Neural cell (in vitro differentiated cells): ENCODE data around the gene MON1A. TPM values are rescaled to one million over a fixed set of nuclear protein-coding genes. Genes with fewer than 3 reads are reported as not detected.

Experiments
- H2AFZ ChIP-seq: fragments of 200-600, 300-800 bp; sonication (generic), shearing (Covaris generic); 2 replicates; pipeline ENCODE4 v1.6.0; 2014; ENCODE audit warnings: low read depth, mild to moderate bottlenecking, antibody characterized with exemption, low read length, moderate library complexity
- H3F3A ChIP-seq: fragments of 200-600 bp; shearing (Covaris generic); 2 replicates; pipeline ENCODE4 v1.6.1; 2016; ENCODE audit warnings: mild to moderate bottlenecking, moderate library complexity, mixed read lengths, antibody characterized with exemption, low read length; ENCODE audit not compliant: insufficient read depth, poor library complexity, severe bottlenecking
- H3K27ac ChIP-seq: fragments of 200-600, 300-800 bp; sonication (generic), shearing (Covaris generic); 2 replicates; pipeline ENCODE4 v1.5.1; 2014; ENCODE audit warnings: mild to moderate bottlenecking, low read length, moderate library complexity
- H3K27me3 ChIP-seq: fragments of 300-800, 200-600 bp; sonication (generic), shearing (Covaris generic); 2 replicates; pipeline ENCODE4 v1.6.0; 2014; ENCODE audit warnings: mild to moderate bottlenecking, low read depth, low read length, moderate library complexity; ENCODE audit not compliant: insufficient read depth
- H3K36me3 ChIP-seq: fragments of 300-800, 200-600 bp; sonication (generic), shearing (Covaris generic); 2 replicates; pipeline ENCODE4 v1.5.1; 2014; ENCODE audit warnings: mild to moderate bottlenecking, antibody characterized with exemption, low read length, moderate library complexity; ENCODE audit not compliant: insufficient read depth
- H3K4me2 ChIP-seq: fragments of 300-800, 200-600 bp; sonication (generic), shearing (Covaris generic); 2 replicates; pipeline ENCODE4 v1.6.0; 2014; ENCODE audit warnings: mild to moderate bottlenecking, low read length
- H3K4me3 ChIP-seq: fragments of 300-800, 200-600 bp; sonication (generic), shearing (Covaris generic); 2 replicates; pipeline ENCODE4 v1.5.1; 2014; ENCODE audit warnings: mild to moderate bottlenecking, low read length, moderate library complexity
- H3K79me2 ChIP-seq: fragments of 200-600 bp; shearing (Covaris generic); replicated peaks from 2 replicates; pipeline ENCODE4 v1.6.0; 2014; ENCODE audit warnings: mild to moderate bottlenecking, low read length, moderate library complexity; ENCODE audit not compliant: insufficient read depth
- H3K9ac ChIP-seq: fragments of 300-800, 200-600 bp; sonication (generic), shearing (Covaris generic); 2 replicates; pipeline ENCODE4 v1.6.1; 2016; ENCODE audit warnings: mild to moderate bottlenecking, low read length, mixed read lengths
- H3K9me2 ChIP-seq: fragments of 200-600 bp; shearing (Covaris generic); 2 replicates; pipeline ENCODE4 v1.6.1; 2016; ENCODE audit warnings: mild to moderate bottlenecking, low read length, mixed read lengths; ENCODE audit not compliant: insufficient read depth
- H3K9me3 ChIP-seq: fragments of 200-600, 300-800 bp; sonication (generic), shearing (Covaris generic); 2 replicates; pipeline ENCODE4 v1.6.1; 2016; ENCODE audit warnings: mild to moderate bottlenecking, mixed run types, low read length, moderate library complexity, mixed read lengths
- H4K20me1 ChIP-seq: fragments of 200-600 bp; shearing (Covaris generic); 2 replicates; pipeline ENCODE4 v1.6.1; 2016; ENCODE audit warnings: mild to moderate bottlenecking, mixed run types; ENCODE audit not compliant: insufficient read depth
- CTCF ChIP-seq: fragments of 450-650 bp; IDR thresholded peaks from 2 replicates; pipeline ENCODE4 v1.5.1; 2014; ENCODE audit warnings: antibody characterized with exemption, mild to moderate bottlenecking, moderate library complexity; ENCODE audit not compliant: poor library complexity, severe bottlenecking
- EP300 ChIP-seq: fragments of 450-650 bp; conservative IDR thresholded peaks from 2 replicates; pipeline ENCODE4 v1.6.1; 2014; ENCODE audit warnings: antibody characterized with exemption, mild to moderate bottlenecking, moderate library complexity; ENCODE audit not compliant: poor library complexity, severe bottlenecking
- EZH2 ChIP-seq: fragments of 200-600, 300-800 bp; shearing (Covaris generic), sonication (generic); IDR thresholded peaks from 2 replicates; pipeline ENCODE4 v1.6.1; 2014; ENCODE audit warnings: antibody characterized with exemption, low read length, borderline replicate concordance, mild to moderate bottlenecking; ENCODE audit not compliant: insufficient read depth, poor library complexity, severe bottlenecking
- MXI1 ChIP-seq: fragments of 450-650 bp; conservative IDR thresholded peaks from 2 replicates; pipeline ENCODE4 v1.6.1; 2014; ENCODE audit warnings: antibody characterized with exemption, mild to moderate bottlenecking; ENCODE audit not compliant: poor library complexity, severe bottlenecking
- POLR2AphosphoS5 ChIP-seq: IDR thresholded peaks from 2 replicates; pipeline ENCODE4 v1.6.1; 2012
- RAD21 ChIP-seq: fragments of 450-650 bp; conservative IDR thresholded peaks from 2 replicates; pipeline ENCODE4 v1.6.1; 2014; ENCODE audit warnings: antibody characterized with exemption, mild to moderate bottlenecking, moderate library complexity
- REST ChIP-seq: IDR thresholded peaks from 2 replicates; pipeline ENCODE4 v1.6.1; 2012; ENCODE audit warnings: borderline replicate concordance
- SMC3 ChIP-seq: fragments of 450-650 bp; conservative IDR thresholded peaks from 2 replicates; pipeline ENCODE4 v1.6.1; 2014; ENCODE audit warnings: antibody characterized with exemption, mild to moderate bottlenecking, moderate library complexity; ENCODE audit not compliant: poor library complexity
- TAF1 ChIP-seq: IDR thresholded peaks from 2 replicates; pipeline ENCODE4 v1.6.1; 2012; ENCODE audit warnings: low read depth
- polyA plus RNA-seq: library from polyadenylated mRNA; depleted of rRNA; stranded (reverse); fragments of >200 nt; gene quantifications from 2 replicates; pipeline ENCODE4 v1.2.3, GENCODE V29; 2014

MON1A gene
- polyA plus RNA-seq, 1 donor from 2014 or later: 35.4 TPM

- Histone ChIP-seq H3K27ac (no peak overlapping the region), H2AFZ (no peak overlapping the region), H3K79me2 (no peaks in the 10 kb centered on the region), H3K9me3 (no peaks in the 10 kb centered on the region), H3K9ac (no peak overlapping the region), H3K4me3 (no peak overlapping the region), H3K9me2 (no peaks in the 10 kb centered on the region), H3F3A (no peaks in the 10 kb centered on the region), H4K20me1 (no peaks in the 10 kb centered on the region), H3K4me2 (no peak overlapping the region), H3K36me3 (no peaks in the 10 kb centered on the region), H3K27me3 (no peaks in the 10 kb centered on the region)
- no peak for TF ChIP-seq EZH2
- no peak for TF ChIP-seq POLR2AphosphoS5
- TF ChIP-seq SMC3: no peak
- TF ChIP-seq EP300: no peak
- no peak for TF ChIP-seq RAD21
Measured at GRCh38 chr3:49930922-49931321, 1.3 kb upstream of the MON1A start.

- Histone ChIP-seq H3K9me3 (no peaks in the 10 kb centered on the region), H3K9ac (peak overlapping the region; percentile 92), H3K4me3 (peak overlapping the region; percentile 99), H3K4me2 (peak overlapping the region; percentile 60), H3K27ac (peak overlapping the region; percentile 88), H3F3A (no peaks in the 10 kb centered on the region), H3K79me2 (no peaks in the 10 kb centered on the region), H2AFZ (peak overlapping the region; percentile 98), H4K20me1 (no peaks in the 10 kb centered on the region), H3K27me3 (no peaks in the 10 kb centered on the region), H3K9me2 (no peaks in the 10 kb centered on the region), H3K36me3 (no peaks in the 10 kb centered on the region)
- TF ChIP-seq TAF1 (no peak), REST (no peak), POLR2AphosphoS5 (no peak), RAD21 (no peak), EP300 (no peak), CTCF (no peak), SMC3 (no peak), EZH2 (no peak), MXI1 (no peak)
Measured at GRCh38 chr3:49930168-49930690, 618 bp upstream of the MON1A start.
